ENCODE data around the gene CCNC.
A peak's percentile ranks its signal among the peaks of the same experiment; 100 is the strongest.
"Not testable (repeated sequence)": the region's sequence is repeated elsewhere in the genome, so short reads cannot be mapped to it uniquely, and the experiment has no call there.

CCNC gene

GRCh38 chr6:99602520-99603420, 34.3 kb upstream of the CCNC start:
- no peak for DNase-seq

- DNase-seq, result not testable (repeated sequence)
Observed at GRCh38 chr6:99594696-99595095, 26.2 kb upstream of the CCNC start.

GRCh38 chr6:99592900-99593299, 24.4 kb upstream of the CCNC start:
- DNase-seq, result no peak

- DNase-seq, result no peak
Observed at GRCh38 chr6:99591673-99592364, 23.4 kb upstream of the CCNC start.

- no peak for DNase-seq
Observed at GRCh38 chr6:99590728-99591672, 22.5 kb upstream of the CCNC start.

GRCh38 chr6:99589907-99590493, 21.5 kb upstream of the CCNC start:
- no peak for DNase-seq

- no peak for DNase-seq
Observed at GRCh38 chr6:99589290-99589672, 20.8 kb upstream of the CCNC start.

- peak; percentile 69 for DNase-seq
Observed at GRCh38 chr6:99588618-99589289, 20.3 kb upstream of the CCNC start.

- no peak for DNase-seq
Observed at GRCh38 chr6:99587792-99588191, 19.3 kb upstream of the CCNC start.

- no peak for DNase-seq
Observed at GRCh38 chr6:99579781-99580180, 11.3 kb upstream of the CCNC start.

GRCh38 chr6:99575544-99576227, 7.2 kb upstream of the CCNC start:
- DNase-seq, result no peak

GRCh38 chr6:99573980-99574617, 5.6 kb upstream of the CCNC start:
- DNase-seq, result no peak

GRCh38 chr6:99563056-99563723, 5.3 kb downstream of the CCNC start:
- no peak for DNase-seq

GRCh38 chr6:99560668-99561067, 7.8 kb downstream of the CCNC start:
- DNase-seq, result no peak

GRCh38 chr6:99559057-99559456, 9.4 kb downstream of the CCNC start:
- DNase-seq, result no peak

GRCh38 chr6:99553888-99554287, 14.6 kb downstream of the CCNC start:
- DNase-seq, result no peak

GRCh38 chr6:99550046-99550748, 18.3 kb downstream of the CCNC start:
- DNase-seq, result no peak

GRCh38 chr6:99548706-99549105, 19.8 kb downstream of the CCNC start:
- no peak for DNase-seq

GRCh38 chr6:99547526-99547925, 20.9 kb downstream of the CCNC start:
- DNase-seq, result no peak

GRCh38 chr6:99545442-99545841, 23.0 kb downstream of the CCNC start:
- DNase-seq, result no peak
